DND-41 (cell line): ENCODE results near the gene CLDN2.

Source experiments
- CTCF ChIP-seq: IDR thresholded peaks from 2 replicates; pipeline ENCODE4 v1.5.1; 2012; ENCODE audit warnings: borderline replicate concordance, low read length, moderate library complexity, mild to moderate bottlenecking; ENCODE audit not compliant: poor library complexity, severe bottlenecking; ENCODE audit errors: extremely low read depth
- EZH2 ChIP-seq: IDR thresholded peaks from 3 replicates; pipeline ENCODE4 v1.6.1; 2012; ENCODE audit warnings: borderline replicate concordance, low read depth, mild to moderate bottlenecking, moderate library complexity, low read length, inconsistent platforms; ENCODE audit not compliant: severe bottlenecking

- no peak for TF ChIP-seq CTCF
- TF ChIP-seq EZH2 = no peak
Observed at GRCh38 chrX:106891762-106892460, 28.3 kb upstream of the CLDN2 start.
